Fibroblast of skin of left biceps (primary cell): ENCODE results near the gene MPDZ.

Source experiments
- DNase-seq, 2 experiments: peaks; one replicate each; pipeline ENCODE4 v3.0.0-alpha.2; 2013; ENCODE audit warnings: low read depth in 2 of 2

The MPDZ gene, protein sequence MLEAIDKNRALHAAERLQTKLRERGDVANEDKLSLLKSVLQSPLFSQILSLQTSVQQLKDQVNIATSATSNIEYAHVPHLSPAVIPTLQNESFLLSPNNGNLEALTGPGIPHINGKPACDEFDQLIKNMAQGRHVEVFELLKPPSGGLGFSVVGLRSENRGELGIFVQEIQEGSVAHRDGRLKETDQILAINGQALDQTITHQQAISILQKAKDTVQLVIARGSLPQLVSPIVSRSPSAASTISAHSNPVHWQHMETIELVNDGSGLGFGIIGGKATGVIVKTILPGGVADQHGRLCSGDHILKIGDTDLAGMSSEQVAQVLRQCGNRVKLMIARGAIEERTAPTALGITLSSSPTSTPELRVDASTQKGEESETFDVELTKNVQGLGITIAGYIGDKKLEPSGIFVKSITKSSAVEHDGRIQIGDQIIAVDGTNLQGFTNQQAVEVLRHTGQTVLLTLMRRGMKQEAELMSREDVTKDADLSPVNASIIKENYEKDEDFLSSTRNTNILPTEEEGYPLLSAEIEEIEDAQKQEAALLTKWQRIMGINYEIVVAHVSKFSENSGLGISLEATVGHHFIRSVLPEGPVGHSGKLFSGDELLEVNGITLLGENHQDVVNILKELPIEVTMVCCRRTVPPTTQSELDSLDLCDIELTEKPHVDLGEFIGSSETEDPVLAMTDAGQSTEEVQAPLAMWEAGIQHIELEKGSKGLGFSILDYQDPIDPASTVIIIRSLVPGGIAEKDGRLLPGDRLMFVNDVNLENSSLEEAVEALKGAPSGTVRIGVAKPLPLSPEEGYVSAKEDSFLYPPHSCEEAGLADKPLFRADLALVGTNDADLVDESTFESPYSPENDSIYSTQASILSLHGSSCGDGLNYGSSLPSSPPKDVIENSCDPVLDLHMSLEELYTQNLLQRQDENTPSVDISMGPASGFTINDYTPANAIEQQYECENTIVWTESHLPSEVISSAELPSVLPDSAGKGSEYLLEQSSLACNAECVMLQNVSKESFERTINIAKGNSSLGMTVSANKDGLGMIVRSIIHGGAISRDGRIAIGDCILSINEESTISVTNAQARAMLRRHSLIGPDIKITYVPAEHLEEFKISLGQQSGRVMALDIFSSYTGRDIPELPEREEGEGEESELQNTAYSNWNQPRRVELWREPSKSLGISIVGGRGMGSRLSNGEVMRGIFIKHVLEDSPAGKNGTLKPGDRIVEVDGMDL (N-terminal part only)

DNA sequence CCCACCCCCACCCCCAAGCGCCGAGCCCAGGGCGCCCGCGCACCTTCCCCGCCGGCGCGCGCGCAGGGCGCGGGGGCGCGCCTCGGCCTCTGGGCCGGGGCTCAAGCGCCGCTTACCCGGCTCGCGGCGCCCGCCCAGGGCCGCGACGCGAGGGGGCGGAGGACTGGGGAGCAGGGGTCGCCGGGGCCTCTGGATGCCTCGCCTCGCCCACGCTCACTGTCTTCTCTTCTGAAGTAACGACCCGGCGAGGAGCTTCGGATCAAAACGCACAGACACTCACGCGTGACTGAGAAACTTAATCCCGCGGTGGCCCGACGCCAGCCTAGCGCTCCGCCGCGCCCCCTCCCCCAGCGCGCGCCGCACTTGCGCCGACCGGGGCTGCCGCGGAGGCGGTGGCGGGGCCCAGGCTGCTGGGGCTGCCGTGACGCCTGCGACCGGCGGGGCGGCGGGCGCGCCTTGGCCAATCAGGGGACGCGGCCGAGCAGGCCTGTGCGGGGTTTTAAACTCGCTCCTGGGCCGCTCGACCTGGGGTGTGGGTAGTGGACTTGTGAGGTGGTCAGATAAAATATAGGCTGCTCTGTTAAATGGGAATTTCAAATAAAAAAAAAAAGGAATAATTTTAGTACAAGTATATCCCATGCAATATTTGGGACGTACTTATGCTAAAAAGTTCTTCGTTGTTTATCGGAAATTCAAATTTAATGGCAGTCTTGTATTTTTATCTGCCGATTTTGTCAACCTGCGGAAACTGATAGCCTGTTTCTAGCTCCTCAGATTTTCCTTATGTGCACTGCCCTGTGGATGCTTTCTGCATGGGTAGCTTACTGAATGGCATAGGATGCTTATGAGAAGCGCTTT, at the start of gene MPDZ:
TSS of gene MPDZ (minus strand) at position 409 of the 858 bp plus-strand sequence. CDS start 29,377 bp downstream, outside the sequence.
- DNase-seq: peak; percentile 38 to 41

DNA sequence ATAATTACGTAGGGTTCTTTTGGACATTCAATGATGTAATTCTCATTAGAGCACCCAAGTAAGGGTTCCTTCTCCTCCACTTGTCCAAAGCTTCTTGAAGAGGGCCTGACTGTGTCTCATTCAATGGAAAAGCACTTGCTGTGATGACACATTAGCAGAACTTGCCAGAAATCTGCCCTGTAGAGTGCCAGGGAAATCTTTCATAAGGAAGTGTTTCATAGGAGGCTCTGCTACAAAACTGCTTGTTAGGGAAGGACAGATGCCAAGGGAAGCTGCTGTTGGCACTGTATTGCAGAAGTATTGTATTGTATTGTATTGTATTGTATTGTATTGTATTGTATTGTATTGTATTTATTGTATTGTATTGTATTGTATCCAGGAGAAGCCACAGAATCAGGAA, 45.5 kb upstream of the MPDZ start:
- no peak for DNase-seq

DNA sequence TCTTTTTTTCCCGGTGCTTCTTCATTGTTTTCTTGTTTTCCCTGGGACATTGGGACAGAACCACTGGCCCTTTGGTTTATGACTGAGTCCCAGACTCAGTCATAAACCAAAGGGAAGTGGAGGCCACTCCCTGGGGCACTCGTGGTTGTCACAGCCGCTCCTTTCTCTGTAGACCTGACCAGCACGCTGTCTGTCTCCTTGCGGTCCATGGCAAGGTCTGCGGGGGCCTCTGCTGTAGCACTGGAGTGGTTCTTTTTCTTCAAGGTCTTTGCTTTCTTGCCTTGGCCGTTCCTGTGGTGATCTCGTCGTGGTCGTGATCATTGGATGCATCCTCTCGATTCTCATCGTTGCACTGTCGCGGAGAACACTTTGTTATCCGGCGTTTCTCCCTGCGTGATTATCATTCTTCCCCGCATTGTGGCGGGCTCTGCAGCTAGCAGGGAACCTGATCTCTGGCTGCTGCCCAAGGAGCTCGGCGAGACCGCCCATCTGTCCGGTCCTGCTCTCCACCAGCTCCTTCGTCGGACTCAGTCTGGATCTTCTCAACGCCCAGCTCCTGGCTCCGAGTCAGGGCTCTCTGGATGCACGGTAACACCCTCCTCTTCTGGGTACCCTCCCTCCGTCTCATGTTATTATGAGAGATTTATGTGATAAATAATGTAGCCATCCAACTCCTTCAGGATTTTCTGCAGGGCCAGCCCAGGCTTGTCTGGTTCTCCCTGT, 43.5 kb upstream of the MPDZ start:
- DNase-seq: no peak

DNA sequence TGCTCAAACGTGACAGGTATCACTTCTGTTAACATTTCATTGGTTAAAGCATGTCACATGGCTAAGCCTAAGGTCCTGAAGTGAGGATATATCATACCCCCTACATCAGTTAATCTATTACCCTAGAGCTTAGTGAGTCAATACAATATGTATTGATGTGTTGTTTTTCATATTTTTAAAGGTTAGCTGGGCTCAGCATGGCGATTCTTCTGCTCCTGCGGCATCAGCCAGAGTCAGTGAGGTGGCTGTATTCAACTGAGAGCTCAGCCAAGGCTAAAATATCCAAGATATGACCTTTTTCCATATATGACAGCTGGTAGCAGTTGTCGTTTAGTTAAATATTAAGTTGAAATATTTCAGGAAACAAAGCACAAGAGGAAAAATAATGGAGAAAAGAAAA, 38.5 kb upstream of the MPDZ start:
- no peak for DNase-seq

DNA sequence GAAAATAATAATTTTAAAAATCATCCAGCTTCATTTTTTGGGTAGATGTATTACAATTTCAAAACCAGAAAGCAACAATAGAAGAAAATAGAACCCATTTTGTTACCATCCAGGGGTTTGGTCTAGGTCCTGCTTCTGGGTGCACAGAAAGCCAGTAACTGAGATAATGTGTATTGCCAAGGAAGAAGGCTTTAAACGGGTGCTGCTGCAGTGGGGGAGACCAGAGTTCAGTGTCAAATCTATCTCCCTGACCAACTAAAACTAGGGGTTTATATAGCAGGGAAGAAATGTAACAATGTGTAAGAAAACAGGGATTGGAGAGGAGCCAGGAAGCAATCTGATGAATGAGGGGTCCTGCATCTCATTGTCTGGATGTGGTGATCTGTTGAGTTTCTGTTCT, 17.5 kb upstream of the MPDZ start:
- no peak for DNase-seq

DNA sequence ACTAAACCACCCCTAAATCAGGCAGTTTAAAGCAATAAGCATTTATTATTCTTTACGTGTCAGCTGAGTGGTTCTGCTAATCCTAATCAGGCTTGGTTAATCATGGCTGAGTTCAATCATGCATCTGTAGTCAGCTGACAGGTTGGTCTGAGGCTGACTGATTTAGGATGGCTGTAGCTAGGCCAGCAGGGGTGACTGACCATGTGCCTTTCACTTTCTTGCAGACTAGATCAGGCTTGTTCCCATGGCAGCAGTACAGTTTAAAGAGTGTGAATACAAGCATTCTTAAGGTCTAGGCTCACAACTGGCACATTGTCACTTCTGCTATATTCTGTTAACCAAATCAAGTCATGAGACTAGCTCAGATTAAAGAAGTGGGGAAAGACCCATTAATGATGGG, 16.1 kb upstream of the MPDZ start:
- no peak for DNase-seq

DNA sequence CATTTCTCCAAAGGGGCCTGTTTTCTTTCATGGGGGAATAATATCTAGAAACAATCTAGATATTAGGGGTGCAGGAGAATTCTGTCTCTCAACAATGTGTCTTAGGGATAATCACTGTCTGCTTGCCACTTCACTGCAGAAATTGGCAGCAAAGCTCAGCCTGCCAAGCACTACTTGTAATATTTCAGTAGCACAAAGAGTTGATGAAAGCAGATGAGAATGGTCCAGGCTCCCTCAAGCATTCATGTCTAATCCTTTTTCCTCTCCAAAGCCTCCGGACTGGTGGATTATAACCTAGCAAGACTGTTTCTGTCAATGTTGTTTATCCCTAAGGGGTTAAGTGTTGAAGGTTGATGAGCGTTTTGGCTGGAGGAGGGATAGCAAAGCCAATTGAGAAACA, 13.3 kb upstream of the MPDZ start:
- DNase-seq: no peak

DNA sequence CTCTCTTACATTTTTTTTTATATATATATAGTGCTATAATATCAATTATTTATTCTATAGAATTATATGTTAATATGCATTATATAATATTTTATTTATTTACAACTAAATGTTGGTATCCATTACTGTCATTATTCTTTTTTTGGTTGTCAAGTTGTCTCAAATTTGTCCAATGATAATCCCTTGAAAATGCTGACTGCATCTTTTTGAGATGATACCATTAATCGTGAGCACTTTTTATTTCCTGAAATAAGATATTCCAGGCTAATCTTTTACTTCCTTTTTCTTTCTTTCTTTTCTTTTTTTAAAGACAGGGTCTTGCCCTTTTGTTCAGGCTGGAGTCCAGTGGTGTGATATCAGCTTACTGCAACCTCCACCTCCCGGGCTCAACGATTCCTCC, 12.7 kb upstream of the MPDZ start:
- no peak for DNase-seq

DNA sequence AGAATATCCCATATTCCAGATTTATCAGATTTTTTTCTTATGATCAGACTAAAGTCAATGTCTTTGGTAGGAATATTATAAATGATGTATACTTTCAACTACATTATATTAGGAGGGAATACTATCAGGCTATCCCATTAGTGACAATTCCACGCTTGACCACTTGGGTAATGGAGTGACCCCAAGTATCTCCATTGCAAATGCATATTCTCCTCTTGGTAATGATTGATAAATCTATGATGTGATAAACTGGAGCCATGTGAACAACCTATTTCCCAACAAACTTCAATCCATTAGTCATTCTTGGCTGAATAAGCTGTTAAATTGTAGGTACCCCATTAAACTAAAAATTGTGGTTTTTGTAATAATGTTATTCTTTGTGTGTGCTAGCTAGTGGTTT, 12.2 kb upstream of the MPDZ start:
- no peak for DNase-seq

DNA sequence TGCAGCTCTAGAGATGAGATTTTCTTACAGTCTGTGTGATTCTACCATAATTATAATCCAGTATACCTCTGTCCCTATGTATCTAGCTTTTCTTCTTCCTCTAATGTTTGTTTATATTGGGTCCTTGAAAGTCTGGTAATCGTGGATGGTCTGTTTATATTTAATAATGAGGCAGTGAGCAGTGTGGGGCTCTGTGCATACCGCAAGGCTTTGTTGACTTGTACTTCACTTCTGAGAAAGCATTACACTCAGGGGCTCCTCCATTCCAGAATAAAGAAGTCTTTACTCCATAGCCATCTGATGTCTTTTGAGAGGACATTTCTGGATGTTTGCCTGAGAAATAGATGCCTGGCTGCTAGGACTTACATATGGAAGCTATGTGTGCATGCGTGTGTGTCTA, 4.5 kb upstream of the MPDZ start:
- no peak for DNase-seq

DNA sequence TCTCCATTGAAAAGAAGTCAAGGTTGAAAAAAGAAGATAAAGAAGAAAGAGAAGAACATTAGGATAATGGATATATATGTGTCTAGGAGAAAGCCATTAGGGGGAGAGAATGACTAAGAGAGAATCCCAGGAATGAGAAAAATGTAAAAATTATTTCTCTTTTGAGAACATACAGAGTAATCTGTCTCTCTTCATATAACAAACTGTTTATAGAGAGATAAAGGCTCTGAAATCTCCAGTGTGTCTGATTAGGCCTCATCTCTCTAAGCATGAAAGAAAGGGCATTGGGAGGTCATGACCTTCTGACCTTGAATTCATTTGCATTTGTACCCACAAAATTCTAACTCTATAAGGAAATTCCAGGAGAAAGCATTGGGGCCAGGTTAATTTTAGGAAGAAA, 3.5 kb upstream of the MPDZ start:
- DNase-seq: peak in 1 of 2 experiments; percentile 10

DNA sequence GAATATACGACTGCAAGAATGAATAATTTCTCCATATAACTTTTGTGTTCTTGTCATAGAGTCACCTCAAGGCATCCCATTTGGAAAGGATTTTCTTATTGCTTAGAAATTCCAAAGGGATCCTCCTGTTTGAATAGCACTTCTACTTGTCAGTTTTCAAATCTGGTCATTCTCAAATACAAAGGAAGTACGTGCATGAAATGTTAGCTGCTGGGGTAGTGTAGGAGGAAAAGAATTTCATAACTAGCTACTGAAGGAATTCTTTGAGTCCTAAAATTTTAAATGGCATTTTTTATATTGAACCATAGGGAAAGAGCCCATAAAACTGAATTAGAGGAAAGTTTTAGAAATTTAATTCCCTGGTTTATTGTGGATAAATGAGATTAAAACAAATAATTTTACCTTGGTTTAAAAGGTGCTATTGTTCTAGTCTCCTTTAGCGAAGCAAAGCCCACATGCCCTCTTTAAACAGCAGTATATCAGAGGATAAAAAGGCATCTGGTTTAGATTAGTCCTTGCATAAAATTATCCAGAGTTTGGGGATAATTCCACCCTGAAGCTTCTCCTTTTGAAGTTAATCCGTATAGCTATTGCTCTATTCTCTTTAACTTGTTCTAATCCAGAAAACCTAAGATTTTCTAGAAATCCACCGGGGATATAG, 2.0 kb upstream of the MPDZ start:
- no peak for DNase-seq

DNA sequence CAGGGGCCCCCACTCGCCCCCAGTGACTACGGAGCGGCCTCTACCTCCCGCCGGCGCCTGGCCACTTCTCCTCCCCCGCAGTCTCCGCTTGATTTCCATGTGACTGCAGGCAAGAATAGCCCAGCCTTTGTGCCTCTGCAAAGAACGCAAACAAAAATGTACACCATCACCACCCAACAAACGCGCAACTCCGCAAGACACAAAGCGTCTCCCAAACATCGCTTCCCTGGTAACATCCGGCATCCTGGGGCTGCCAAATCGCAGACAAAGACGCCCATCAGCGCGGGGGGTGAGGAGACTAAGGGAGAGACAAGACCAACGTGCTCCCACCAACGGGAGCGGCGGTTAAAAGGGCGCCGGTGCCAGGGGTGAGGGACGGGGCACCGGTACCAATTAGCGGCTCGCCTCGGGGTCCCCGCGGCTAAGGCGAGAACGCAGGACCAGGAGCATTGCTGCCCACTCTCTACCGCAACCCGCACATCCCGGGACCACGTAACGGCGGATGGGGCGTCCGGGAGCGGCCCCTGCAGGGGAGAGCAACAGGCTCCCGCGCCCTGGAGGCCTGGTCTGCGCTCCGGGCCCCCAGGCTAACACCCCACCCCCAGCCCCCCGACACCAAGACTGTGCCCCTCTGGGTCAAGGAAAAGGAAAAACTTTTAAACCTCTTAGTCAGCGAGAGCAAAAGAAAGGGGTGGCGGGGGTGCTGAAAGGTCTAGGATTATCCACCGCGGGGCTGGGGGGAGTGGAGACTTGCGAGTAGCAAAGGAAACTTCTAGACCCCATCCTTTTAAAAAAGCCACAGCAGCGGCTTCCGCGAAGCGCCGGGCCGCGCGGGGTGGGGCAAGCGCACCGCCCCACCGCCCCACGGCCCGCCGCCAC, 885 bp downstream of the MPDZ start:
- peak; percentile 27 to 40 for DNase-seq

DNA sequence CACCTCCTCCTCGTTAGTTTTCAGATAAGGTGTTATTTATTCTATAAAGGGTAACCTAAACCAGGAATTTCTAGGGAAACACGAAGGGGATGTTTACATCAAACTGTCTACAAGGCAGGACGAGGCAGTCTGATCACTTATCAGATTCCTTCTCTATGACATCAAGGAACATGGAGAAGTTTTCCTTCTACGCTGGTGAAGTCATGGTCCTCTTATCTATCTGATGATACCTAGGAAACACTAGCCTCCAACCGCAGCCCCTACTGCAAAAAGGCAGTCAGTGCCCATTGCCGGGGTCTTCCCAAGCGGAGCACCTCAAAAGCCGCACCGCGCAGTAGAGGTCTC, 1.5 kb downstream of the MPDZ start:
- DNase-seq: no peak

DNA sequence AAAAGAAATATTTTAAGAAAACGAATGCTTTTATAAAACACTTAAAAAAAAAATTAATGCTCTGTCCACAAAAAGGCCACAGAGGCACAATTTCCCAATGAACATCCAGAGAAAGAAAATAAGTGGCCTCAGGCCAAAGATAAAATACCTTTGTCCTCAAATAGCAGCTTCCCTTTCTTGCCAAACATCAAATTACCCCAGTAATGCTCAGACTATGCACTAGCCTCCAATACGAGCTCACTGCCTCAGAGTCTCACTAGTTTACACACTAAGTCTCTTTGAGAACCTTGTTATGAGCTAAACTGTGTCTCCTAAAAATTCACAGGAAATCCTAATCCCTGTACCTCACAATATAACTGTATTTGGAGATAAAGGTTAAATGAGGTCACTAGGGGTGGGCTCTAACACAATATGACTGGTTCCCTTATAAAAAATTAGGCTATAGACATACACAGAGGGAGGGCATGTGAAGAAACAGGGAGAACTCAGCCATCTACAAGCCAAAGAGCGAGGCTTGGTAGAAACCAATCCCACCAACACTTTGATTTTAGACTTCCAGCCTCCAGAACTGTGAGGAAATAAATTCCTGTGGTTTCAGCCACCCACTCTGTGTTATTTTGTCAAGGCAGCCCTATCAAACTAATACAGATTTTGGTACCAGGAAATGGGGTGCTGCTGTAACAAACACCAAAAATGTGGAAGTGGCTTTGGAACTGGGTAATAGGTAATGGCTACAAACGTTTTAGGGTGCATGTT, 4.4 kb downstream of the MPDZ start:
- no peak for DNase-seq

DNA sequence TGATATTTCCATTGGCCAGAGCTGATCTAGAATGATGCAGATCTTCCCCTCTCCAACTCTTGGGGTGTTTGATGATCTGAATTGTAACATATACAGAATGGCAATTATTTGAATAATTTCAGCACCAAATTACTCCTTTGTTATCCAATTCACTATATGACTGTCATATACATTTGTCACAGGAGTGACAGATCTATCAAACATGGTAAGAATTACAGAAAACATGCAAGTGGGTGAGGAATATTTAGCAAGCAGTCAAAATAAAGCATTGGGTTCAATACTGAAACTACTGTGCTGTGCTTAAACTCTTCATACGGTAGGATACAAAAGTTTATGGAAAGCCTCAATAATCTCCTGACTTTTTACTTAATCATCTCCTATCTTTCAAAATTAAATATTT, 8.8 kb downstream of the MPDZ start:
- no peak for DNase-seq

DNA sequence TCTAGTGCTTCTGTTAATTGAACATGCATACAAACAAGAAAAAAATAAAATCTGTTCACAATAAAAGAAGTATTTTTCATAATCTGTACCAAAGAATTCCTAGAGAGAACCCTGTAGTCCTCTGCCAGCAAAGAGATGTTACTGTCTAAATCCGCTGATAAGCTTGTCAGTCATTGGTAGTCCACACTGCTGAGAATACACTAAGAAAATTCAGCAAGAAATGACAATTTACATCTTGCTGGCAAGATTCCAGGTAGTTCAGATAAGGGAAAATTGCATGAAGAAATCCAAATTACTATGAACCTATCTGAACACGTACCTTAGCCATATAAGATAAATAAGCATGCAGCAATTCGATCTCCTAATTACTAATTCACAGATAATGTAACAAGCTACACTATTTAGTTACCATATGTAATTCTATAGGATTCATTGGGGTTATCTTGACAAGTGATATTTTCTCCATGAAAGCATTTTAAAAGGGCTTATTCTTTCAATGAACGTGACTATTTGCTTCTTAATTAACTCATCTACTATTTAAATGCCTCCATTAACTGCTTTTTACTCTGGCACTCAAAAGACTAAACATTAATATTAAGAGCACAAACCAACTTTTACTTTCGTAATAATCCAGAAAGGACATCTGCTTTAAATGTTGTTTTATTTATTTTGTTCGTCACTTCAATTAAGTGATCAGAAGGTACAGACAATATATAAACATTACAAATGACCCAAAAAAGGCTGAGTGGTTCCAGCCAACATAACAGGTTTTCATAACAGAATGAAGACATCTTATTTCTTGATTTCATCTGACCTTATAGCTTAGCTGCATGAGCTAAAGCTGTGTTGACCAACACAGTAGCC, 9.7 kb downstream of the MPDZ start:
- no peak for DNase-seq
